Naive thymus-derived CD4-positive, alpha-beta T cell (primary cell): Measurements from ENCODE around the gene SLC26A5. TPM values are rescaled to one million over a fixed set of nuclear protein-coding genes. Genes with fewer than 3 reads are reported as not detected.

ENCODE experiments used
- ATAC-seq: fragments of 150-1000 bp; cut with Tn5 transposase; 2 replicates; pipeline ENCODE4 v1.10.0; 2021; ENCODE audit warnings: mild to moderate bottlenecking, moderate library complexity
- CTCF ChIA-PET: fragments of 350-600 bp; sonication (Branson Sonifier 250); formaldehyde crosslinking; loops from one replicate; lab custom pipeline; 2021; ENCODE audit warnings: antibody characterized with exemption; lab: Charles Lee
- POLR2A ChIA-PET: fragments of 350-600 bp; sonication (Branson Sonifier 250); formaldehyde crosslinking; loops from one replicate; lab custom pipeline; 2021; ENCODE audit warnings: antibody characterized with exemption, inconsistent platforms; lab: Charles Lee
- DNase-seq, 9 donors: peaks; one replicate each; pipeline versions ENCODE4 v3.0.0 to v3.0.0-alpha.2; 2020 to 2022; ENCODE audit warnings: mixed read lengths in 1 of 9
- H3K27ac ChIP-seq: one replicate; pipeline ENCODE4 v1.7.0; 2013; ENCODE audit warnings: mild to moderate bottlenecking, low read depth, low read length, moderate library complexity
- H3K27me3 ChIP-seq, 2 donors: one replicate each; pipeline ENCODE4 v1.7.0; 2013; ENCODE audit warnings: low read length in 2 of 2, mild to moderate bottlenecking in 2 of 2, moderate library complexity in 2 of 2; ENCODE audit not compliant: control insufficient read depth in 2 of 2, insufficient read depth in 2 of 2
- H3K36me3 ChIP-seq, 3 experiments: 1 replicate in 2 of 3; 2 replicates in 1 of 3; pipeline ENCODE4 v1.7.0; 2013; ENCODE audit warnings: low read length in 3 of 3, mild to moderate bottlenecking in 3 of 3, moderate library complexity in 1 of 3; ENCODE audit not compliant: insufficient read depth in 3 of 3, control insufficient read depth in 2 of 3
- H3K4me1 ChIP-seq, 2 donors: one replicate each; pipeline ENCODE4 v1.7.0; 2013; ENCODE audit warnings: low read length in 2 of 2, mild to moderate bottlenecking in 2 of 2, moderate library complexity in 1 of 2; ENCODE audit not compliant: control insufficient read depth in 2 of 2, insufficient read depth in 2 of 2
- H3K4me3 ChIP-seq: 2 replicates; pipeline ENCODE4 v1.7.0; 2013; ENCODE audit warnings: mild to moderate bottlenecking, low read length
- H3K9me3 ChIP-seq, 3 experiments: 1 replicate in 2 of 3; 2 replicates in 1 of 3; pipeline ENCODE4 v1.7.0; 2013; ENCODE audit warnings: low read length in 3 of 3; ENCODE audit not compliant: control insufficient read depth in 2 of 3
- H3K27ac Mint-ChIP-seq, 9 donors: one replicate each; pipeline ENCODE4 v1.8.0; 2020 to 2022; ENCODE audit warnings: mixed read lengths in 9 of 9, mild to moderate bottlenecking in 8 of 9, moderate library complexity in 5 of 9, inconsistent platforms in 2 of 9
- H3K27me3 Mint-ChIP-seq, 5 donors: one replicate each; pipeline ENCODE4 v1.8.0; 2021 to 2022; ENCODE audit warnings: mixed read lengths in 5 of 5, mild to moderate bottlenecking in 1 of 5
- H3K36me3 Mint-ChIP-seq, 5 donors: one replicate each; pipeline ENCODE4 v1.8.0; 2020 to 2022; ENCODE audit warnings: mixed read lengths in 5 of 5, mild to moderate bottlenecking in 3 of 5, inconsistent platforms in 1 of 5
- H3K4me1 Mint-ChIP-seq, 7 donors: one replicate each; pipeline ENCODE4 v1.8.0; 2020 to 2022; ENCODE audit warnings: mixed read lengths in 7 of 7, mild to moderate bottlenecking in 3 of 7, inconsistent platforms in 1 of 7
- H3K4me3 Mint-ChIP-seq, 10 donors: one replicate each; pipeline ENCODE4 v1.8.0; 2020 to 2022; ENCODE audit warnings: mild to moderate bottlenecking in 10 of 10, mixed read lengths in 10 of 10, moderate library complexity in 6 of 10, inconsistent platforms in 2 of 10
- H3K9me3 Mint-ChIP-seq, 11 donors: one replicate each; pipeline ENCODE4 v1.8.0; 2020 to 2022; ENCODE audit warnings: mixed read lengths in 11 of 11, mild to moderate bottlenecking in 4 of 11, inconsistent platforms in 1 of 11, moderate library complexity in 1 of 11
- intact Hi-C, 2 donors: fragments of 100-400 bp; cut with micrococcal nuclease; formaldehyde crosslinking; loops; one replicate each; pipeline ENCODE4 v1.15.1; 2023
- polyA plus RNA-seq, 2 donors: library from polyadenylated mRNA; unstranded; fragments of 300-500 nt; fragmentation: Illumina TruSeq; gene quantifications; one replicate each; pipeline ENCODE4 v1.2.3, GENCODE V29; 2021
- total RNA-seq, 6 experiments: library from RNA in 5 of 6; stranded (reverse) in 5 of 6; gene quantifications; 1 replicate in 5 of 6; 2 replicates in 1 of 6; pipeline ENCODE4 v1.2.3 and lab custom pipeline; 2021 to 2026

SLC26A5 gene
- total and polyA plus RNA-seq, 7 experiments from 2014 or later: not detected

- ChIA-PET POLR2A (no interaction called here), CTCF (no interaction called here)
- Mint-ChIP-seq H3K27me3 (peaks cover 24 to 32% (median 26%) of the 10 kb centered on the region in 5 donors), H3K27ac (no peak overlapping the region), H3K36me3 (no peaks in the 10 kb centered on the region), H3K4me1 (no peaks in the 10 kb centered on the region), H3K9me3 (peaks cover 0 to 4% (median 0%) of the 10 kb centered on the region in 11 donors), H3K4me3 (no peak overlapping the region)
- no peak overlapping the region for H3K27ac ChIP-seq
- no peaks in the 10 kb centered on the region for H3K9me3 ChIP-seq
- intact Hi-C loops: no loop called here
- H3K36me3 ChIP-seq: no peaks in the 10 kb centered on the region
- no peak for ATAC-seq
- H3K4me3 ChIP-seq: no peak overlapping the region
- H3K27me3 ChIP-seq: no peaks in the 10 kb centered on the region
- H3K4me1 ChIP-seq: no peaks in the 10 kb centered on the region
- DNase-seq: no peak
Observed at GRCh38 chr7:103466814-103467213, 20.8 kb upstream of the SLC26A5 start.

- Mint-ChIP-seq H3K4me1 (no peaks in the 10 kb centered on the region), H3K9me3 (peaks cover 0 to 4% (median 0%) of the 10 kb centered on the region in 11 donors), H3K4me3 (no peak overlapping the region), H3K27me3 (peaks cover 10 to 32% (median 23%) of the 10 kb centered on the region in 5 donors), H3K36me3 (no peaks in the 10 kb centered on the region), H3K27ac (no peak overlapping the region)
- ChIA-PET CTCF (no interaction called here), POLR2A (no interaction called here)
- Histone ChIP-seq H3K27me3 (no peaks in the 10 kb centered on the region), H3K27ac (no peak overlapping the region), H3K36me3 (no peaks in the 10 kb centered on the region), H3K9me3 (no peaks in the 10 kb centered on the region), H3K4me3 (no peak overlapping the region), H3K4me1 (no peaks in the 10 kb centered on the region)
- DNase-seq (no peak), ATAC-seq (no peak)
- intact Hi-C loops: no loop called here
Observed at GRCh38 chr7:103462358-103462757, 16.4 kb upstream of the SLC26A5 start.

GRCh38 chr7:103447073-103447960 is 1.3 kb upstream of the SLC26A5 start:
- no peaks in the 10 kb centered on the region for H3K9me3 ChIP-seq
- H3K4me3 Mint-ChIP-seq: peak overlapping the region in 7 of 10 donors; percentile 3 to 74 (median 27)
- intact Hi-C loops: loop anchor here in 1 of 2 donors (2.0 kb wide), 1 partner anchor 1471 kb away; no protein-coding TSS in a partner anchor
- ATAC-seq (peak; percentile 38), DNase-seq (peak in 5 of 9 donors; percentile 9 to 32 (median 20))
- ChIA-PET CTCF (interaction anchor here (0.6 kb wide), 1 partner anchor 283 kb away, joined by 3 read pairs; no protein-coding TSS in a partner anchor), POLR2A (no interaction called here)
- peaks cover 3 to 20% of the 10 kb centered on the region in 2 donors for H3K27me3 ChIP-seq
- peaks cover 7 to 23% (median 16%) of the 10 kb centered on the region in 7 donors for H3K4me1 Mint-ChIP-seq
- no peak overlapping the region for H3K27ac Mint-ChIP-seq
- H3K4me3 ChIP-seq: no peak overlapping the region
- H3K4me1 ChIP-seq: peaks cover 5 to 7% of the 10 kb centered on the region in 2 donors
- no peak overlapping the region for H3K27ac ChIP-seq
- peaks cover 66 to 87% (median 84%) of the 10 kb centered on the region in 5 donors for H3K27me3 Mint-ChIP-seq
- H3K9me3 Mint-ChIP-seq: peaks cover 3 to 25% (median 12%) of the 10 kb centered on the region in 11 donors
- H3K36me3 ChIP-seq: no peaks in the 10 kb centered on the region
- H3K36me3 Mint-ChIP-seq: peaks cover 0 to 11% (median 0%) of the 10 kb centered on the region in 5 donors

GRCh38 chr7:103445228-103446048 is 569 bp downstream of the SLC26A5 start:
- no peak overlapping the region for H3K4me3 ChIP-seq
- Mint-ChIP-seq H3K27me3 (peaks cover 67 to 80% (median 75%) of the 10 kb centered on the region in 5 donors), H3K4me3 (peak overlapping the region in 9 of 10 donors; percentile 71 to 86 (median 82)), H3K27ac (no peak overlapping the region), H3K4me1 (peaks cover 7 to 23% (median 16%) of the 10 kb centered on the region in 7 donors), H3K9me3 (peaks cover 0 to 11% (median under 1%) of the 10 kb centered on the region in 11 donors), H3K36me3 (peaks cover 0 to 10% (median 0%) of the 10 kb centered on the region in 5 donors)
- ChIA-PET CTCF (no interaction called here), POLR2A (no interaction called here)
- no peak overlapping the region for H3K27ac ChIP-seq
- H3K36me3 ChIP-seq: no peaks in the 10 kb centered on the region
- H3K9me3 ChIP-seq: no peaks in the 10 kb centered on the region
- H3K4me1 ChIP-seq: peaks cover 5 to 7% of the 10 kb centered on the region in 2 donors
- DNase-seq: peak in 1 of 9 donors; percentile 12
- intact Hi-C loops: loop anchor here in 1 of 2 donors (2.0 kb wide), 1 partner anchor 1473 kb away; no protein-coding TSS in a partner anchor
- ATAC-seq: peak; percentile 12
- H3K27me3 ChIP-seq: peaks cover 3 to 22% of the 10 kb centered on the region in 2 donors

- H3K4me1 ChIP-seq: no peaks in the 10 kb centered on the region
- CTCF ChIA-PET: no interaction called here
- no peak for ATAC-seq
- H3K27ac ChIP-seq: no peak overlapping the region
- Mint-ChIP-seq H3K9me3 (peaks cover 0 to 1% (median 0%) of the 10 kb centered on the region in 11 donors), H3K4me3 (no peak overlapping the region), H3K36me3 (peaks cover 0 to 19% (median 0%) of the 10 kb centered on the region in 5 donors), H3K27ac (no peak overlapping the region), H3K4me1 (peaks cover 0 to 3% (median 0%) of the 10 kb centered on the region in 7 donors), H3K27me3 (peaks cover 40 to 66% (median 54%) of the 10 kb centered on the region in 5 donors)
- H3K27me3 ChIP-seq: peaks cover 0 to 14% of the 10 kb centered on the region in 2 donors
- DNase-seq: no peak
- intact Hi-C loops: no loop called here
- H3K9me3 ChIP-seq: no peaks in the 10 kb centered on the region
- POLR2A ChIA-PET: no interaction called here
- no peak overlapping the region for H3K4me3 ChIP-seq
- no peaks in the 10 kb centered on the region for H3K36me3 ChIP-seq
Observed at GRCh38 chr7:103439661-103440060, 6.3 kb downstream of the SLC26A5 start.

- no peak for DNase-seq
- Mint-ChIP-seq H3K27me3 (peaks cover 20 to 51% (median 36%) of the 10 kb centered on the region in 5 donors), H3K4me3 (no peak overlapping the region), H3K9me3 (peaks cover 0 to 6% (median 0%) of the 10 kb centered on the region in 11 donors), H3K4me1 (peaks cover 0 to 1% (median 0%) of the 10 kb centered on the region in 7 donors), H3K36me3 (peaks cover 0 to 19% (median 0%) of the 10 kb centered on the region in 5 donors), H3K27ac (no peak overlapping the region)
- peaks cover 0 to 3% (median 0%) of the 10 kb centered on the region in 3 experiments for H3K9me3 ChIP-seq
- no peak overlapping the region for H3K4me3 ChIP-seq
- intact Hi-C loops: no loop called here
- POLR2A ChIA-PET: no interaction called here
- peaks cover 0 to 4% of the 10 kb centered on the region in 2 donors for H3K27me3 ChIP-seq
- CTCF ChIA-PET: no interaction called here
- no peak overlapping the region for H3K27ac ChIP-seq
- no peaks in the 10 kb centered on the region for H3K4me1 ChIP-seq
- no peak for ATAC-seq
- no peaks in the 10 kb centered on the region for H3K36me3 ChIP-seq
Observed at GRCh38 chr7:103437623-103438022, 8.4 kb downstream of the SLC26A5 start.
